ENCODE data around the gene ANTXRL. TPM values are rescaled to one million over a fixed set of nuclear protein-coding genes. Genes with fewer than 3 reads are reported as not detected.
"Not testable (repeated sequence)": the region's sequence is repeated elsewhere in the genome, so short reads cannot be mapped to it uniquely, and the experiment has no call there.

Gene ANTXRL
- total RNA-seq, 1 experiment from 2014 or later: 0.26 TPM

GRCh38 chr10:46253076-46254006 lies 33.5 kb upstream of the ANTXRL start:
- Histone ChIP-seq H4K20me1 (ENCODE audit: insufficient read depth) (no peaks in the 10 kb centered on the region), H3K9me2 (ENCODE audit: insufficient read depth) (no peaks in the 10 kb centered on the region), H3K79me2 (ENCODE audit: low read depth) (no peaks in the 10 kb centered on the region), H3K9me3 (ENCODE audit: insufficient read depth, low read depth) (no peaks in the 10 kb centered on the region), H3K27me3 (ENCODE audit: insufficient read depth, low read depth) (no peaks in the 10 kb centered on the region), H2AFZ (no peak overlapping the region), H3K4me3 (no peak overlapping the region), H3K36me3 (ENCODE audit: low read depth) (no peaks in the 10 kb centered on the region), H3K4me2 (no peak overlapping the region), H3K4me1 (replicated peaks; ENCODE audit: insufficient read depth) (0 out of 2 replicates have a peak, but pooled peaks cover 4% of the 10 kb centered on the region), H3K27ac (no peak overlapping the region), H3F3A (ENCODE audit: insufficient read depth, low read depth) (no peaks in the 10 kb centered on the region)
- ChIA-PET CTCF (no interaction called here), POLR2A (ENCODE audit: unreplicated experiment) (interaction anchor here (0.6 kb wide), 1 partner anchor 1231 kb away, joined by 3 read pairs; the partner anchor contains the start of gene ANXA8)
- TF ChIP-seq CTCF (conservative IDR thresholded peaks at IDR 0.05): no peak
- no peak for TF ChIP-seq EZH2 (IDR thresholded peaks at IDR 0.05; ENCODE audit: low read depth)
- intact Hi-C loops (cut with micrococcal nuclease; ENCODE audit: unreplicated experiment): no loop called here
- no peak for DNase-seq
- BruUV-seq (replicated peaks): no TSS peak

GRCh38 chr10:46254007-46254383 lies 32.8 kb upstream of the ANTXRL start:
- H2AFZ ChIP-seq: no peak overlapping the region
- H3F3A ChIP-seq (ENCODE audit: insufficient read depth, low read depth): no peaks in the 10 kb centered on the region
- no peaks in the 10 kb centered on the region for H3K9me2 ChIP-seq (ENCODE audit: insufficient read depth)
- ChIA-PET CTCF (no interaction called here), POLR2A (ENCODE audit: unreplicated experiment) (interaction anchor here (0.6 kb wide), 1 partner anchor 1230 kb away, joined by 3 read pairs; the partner anchor contains the start of gene ANXA8)
- H3K27me3 ChIP-seq (ENCODE audit: insufficient read depth, low read depth): no peaks in the 10 kb centered on the region
- TF ChIP-seq CTCF (conservative IDR thresholded peaks at IDR 0.05): no peak
- TF ChIP-seq EZH2 (IDR thresholded peaks at IDR 0.05; ENCODE audit: low read depth): no peak
- H3K9me3 ChIP-seq (ENCODE audit: insufficient read depth, low read depth): no peaks in the 10 kb centered on the region
- no peak overlapping the region for H3K27ac ChIP-seq
- intact Hi-C loops (cut with micrococcal nuclease; ENCODE audit: unreplicated experiment): no loop called here
- no peaks in the 10 kb centered on the region for H4K20me1 ChIP-seq (ENCODE audit: insufficient read depth)
- no peak for DNase-seq
- H3K4me1 ChIP-seq (replicated peaks; ENCODE audit: insufficient read depth): 0 out of 2 replicates have a peak, but pooled peaks cover 4% of the 10 kb centered on the region
- BruUV-seq (replicated peaks): no TSS peak
- H3K79me2 ChIP-seq (ENCODE audit: low read depth): no peaks in the 10 kb centered on the region
- no peak overlapping the region for H3K4me2 ChIP-seq
- no peaks in the 10 kb centered on the region for H3K36me3 ChIP-seq (ENCODE audit: low read depth)
- H3K4me3 ChIP-seq: no peak overlapping the region

GRCh38 chr10:46254467-46254866 lies 32.3 kb upstream of the ANTXRL start:
- H3K27me3 ChIP-seq (ENCODE audit: insufficient read depth, low read depth): no peaks in the 10 kb centered on the region
- H3K9me2 ChIP-seq (ENCODE audit: insufficient read depth): no peaks in the 10 kb centered on the region
- intact Hi-C loops (cut with micrococcal nuclease; ENCODE audit: unreplicated experiment): no loop called here
- ChIA-PET CTCF (no interaction called here), POLR2A (ENCODE audit: unreplicated experiment) (no interaction called here)
- no peak for DNase-seq
- H3K27ac ChIP-seq: no peak overlapping the region
- no peaks in the 10 kb centered on the region for H4K20me1 ChIP-seq (ENCODE audit: insufficient read depth)
- no peak overlapping the region for H3K4me3 ChIP-seq
- no peak overlapping the region for H3K4me2 ChIP-seq
- H3K36me3 ChIP-seq (ENCODE audit: low read depth): no peaks in the 10 kb centered on the region
- BruUV-seq (replicated peaks): no TSS peak
- TF ChIP-seq EZH2 (IDR thresholded peaks at IDR 0.05; ENCODE audit: low read depth): no peak
- H3K9me3 ChIP-seq (ENCODE audit: insufficient read depth, low read depth): no peaks in the 10 kb centered on the region
- 0 out of 2 replicates have a peak, but pooled peaks cover 4% of the 10 kb centered on the region for H3K4me1 ChIP-seq (replicated peaks; ENCODE audit: insufficient read depth)
- H3K79me2 ChIP-seq (ENCODE audit: low read depth): no peaks in the 10 kb centered on the region
- H3F3A ChIP-seq (ENCODE audit: insufficient read depth, low read depth): no peaks in the 10 kb centered on the region
- no peak overlapping the region for H2AFZ ChIP-seq

GRCh38 chr10:46255210-46255609 lies 31.6 kb upstream of the ANTXRL start:
- H3F3A ChIP-seq (ENCODE audit: insufficient read depth, low read depth); H3K9me3 ChIP-seq (ENCODE audit: insufficient read depth, low read depth); H3K4me2 ChIP-seq; CTCF ChIA-PET; H3K79me2 ChIP-seq (ENCODE audit: low read depth); BruUV-seq (replicated peaks); intact Hi-C loops (cut with micrococcal nuclease; ENCODE audit: unreplicated experiment); H3K4me1 ChIP-seq (replicated peaks; ENCODE audit: insufficient read depth); H3K4me3 ChIP-seq; H4K20me1 ChIP-seq (ENCODE audit: insufficient read depth); DNase-seq; H3K9me2 ChIP-seq (ENCODE audit: insufficient read depth); H2AFZ ChIP-seq; POLR2A ChIA-PET (ENCODE audit: unreplicated experiment); H3K27me3 ChIP-seq (ENCODE audit: insufficient read depth, low read depth); H3K36me3 ChIP-seq (ENCODE audit: low read depth); H3K27ac ChIP-seq: not testable (repeated sequence)
